ENCODE data around the gene ATP13A3.

Gene ATP13A3

DNA sequence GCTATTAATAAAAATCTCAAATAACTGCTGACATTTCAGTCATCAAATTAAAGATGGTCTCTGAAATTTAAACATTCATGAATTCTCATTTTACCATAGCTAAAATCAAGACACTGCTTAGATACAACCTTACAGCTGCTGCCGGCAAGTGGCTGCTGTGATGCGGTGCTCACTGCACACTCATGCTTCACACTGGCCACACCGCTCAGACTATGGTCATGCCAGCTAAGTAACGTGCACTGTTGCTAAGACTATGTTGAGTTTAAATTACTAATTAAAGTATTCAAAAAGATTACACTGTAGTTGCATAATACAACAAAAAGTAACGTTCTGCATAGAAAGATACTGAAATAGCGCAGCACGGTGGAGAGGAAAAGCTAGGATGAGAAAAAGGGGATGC is 12.1 kb downstream of the ATP13A3 start:
- no peak for DNase-seq

GRCh38 chr3:194472290-194472920 is 14.4 kb downstream of the ATP13A3 start:
- DNase-seq: peak; percentile 89

GRCh38 chr3:194471863-194472262 is 14.9 kb downstream of the ATP13A3 start:
- DNase-seq: no peak

GRCh38 chr3:194470615-194471014 is 16.2 kb downstream of the ATP13A3 start:
- no peak for DNase-seq

DNA sequence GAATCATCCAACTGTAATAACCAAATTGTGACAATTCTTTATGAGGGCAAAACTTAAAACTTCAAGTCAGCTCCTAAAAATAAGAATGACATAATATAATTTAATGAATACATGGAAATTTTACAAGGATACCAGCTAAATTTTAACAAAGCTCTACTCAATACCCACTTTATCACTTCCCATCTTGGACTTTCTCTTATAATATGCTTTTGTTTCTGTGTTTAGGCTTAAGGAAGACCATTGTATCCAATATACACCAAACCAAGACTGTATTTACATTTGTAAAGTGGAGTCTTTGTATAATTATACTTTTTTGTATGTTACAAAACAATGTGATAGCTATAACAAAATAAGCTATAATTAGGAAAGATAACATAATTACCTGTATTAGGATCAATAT is 16.8 kb downstream of the ATP13A3 start:
- DNase-seq: no peak

GRCh38 chr3:194468086-194468485 is 18.7 kb downstream of the ATP13A3 start:
- no peak for DNase-seq

DNA sequence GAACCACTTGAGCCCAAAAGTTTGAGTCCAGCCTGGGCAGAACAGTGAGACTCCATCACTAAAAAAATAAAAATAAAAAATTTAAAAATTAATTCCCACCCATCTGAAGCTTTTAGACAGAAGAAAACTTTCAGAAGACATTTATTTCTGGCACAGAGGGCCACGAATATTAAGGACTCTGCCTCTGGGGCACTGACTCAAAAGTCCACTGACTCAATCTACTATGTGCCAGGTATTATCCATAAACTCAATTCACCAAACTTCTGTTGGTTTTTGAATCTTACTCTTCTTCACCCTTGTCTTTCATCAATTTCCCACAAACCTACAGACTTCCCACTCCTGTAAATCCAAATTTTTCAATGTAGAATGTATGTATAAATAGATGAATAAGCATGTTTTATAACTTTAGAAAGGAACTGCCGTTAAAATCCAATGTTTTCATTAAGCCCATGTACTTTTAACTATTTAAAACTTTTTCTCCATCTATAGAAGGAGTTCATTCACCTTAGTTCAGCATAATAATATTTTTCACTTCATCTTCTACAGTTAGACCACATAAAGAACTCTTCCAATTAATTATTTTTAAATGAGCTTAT is 19.9 kb downstream of the ATP13A3 start:
- DNase-seq: no peak

DNA sequence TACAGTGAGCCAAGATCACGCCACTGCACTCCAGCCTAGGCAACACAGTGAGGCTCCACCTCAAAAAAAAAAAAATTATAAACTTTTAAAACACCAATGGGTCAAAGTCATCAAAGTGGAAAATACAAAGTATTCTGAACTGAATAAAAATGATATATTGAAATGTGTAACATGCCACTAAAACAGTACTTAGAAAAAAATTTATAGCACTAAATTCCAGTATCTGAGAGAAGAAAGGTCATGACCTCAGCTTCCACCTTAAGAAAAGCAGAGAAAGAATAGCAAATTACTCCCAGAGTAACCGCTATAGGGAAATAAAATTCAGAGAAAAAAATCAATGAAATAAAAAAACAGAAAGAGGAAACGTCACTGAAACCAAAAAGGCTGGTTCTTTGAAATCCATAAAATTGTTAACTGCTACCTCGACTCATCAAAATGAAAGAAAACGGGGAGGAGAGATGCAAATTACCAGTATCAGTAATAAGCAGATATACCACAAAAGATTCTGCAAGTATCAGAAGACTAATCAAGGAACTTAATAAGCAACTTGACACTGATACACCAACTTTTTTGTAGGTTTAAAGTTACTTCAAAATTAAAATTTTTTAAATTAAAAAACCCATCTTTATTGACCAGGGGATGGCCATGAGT is 20.8 kb downstream of the ATP13A3 start:
- peak; percentile 63 for DNase-seq

GRCh38 chr3:194465246-194465645 is 21.6 kb downstream of the ATP13A3 start:
- no peak for DNase-seq

DNA sequence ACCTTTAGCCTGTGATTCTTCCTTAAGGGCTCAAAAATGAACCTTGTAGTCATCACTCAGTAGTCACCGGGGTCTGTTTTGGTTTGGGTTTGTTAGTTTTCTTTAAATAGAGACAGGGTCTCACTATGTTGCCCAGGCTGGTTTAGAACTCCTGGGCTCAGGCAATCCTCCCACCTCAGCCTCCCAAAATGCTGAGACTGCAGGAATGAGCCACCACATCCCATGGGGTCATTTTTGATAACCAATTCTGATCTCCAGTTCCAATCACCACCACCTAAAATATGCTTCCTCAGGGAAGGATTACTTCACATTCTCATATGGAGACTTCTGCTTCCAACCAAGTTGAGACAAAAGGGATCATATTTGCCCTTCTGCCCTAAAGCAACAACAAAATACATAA is 22.1 kb downstream of the ATP13A3 start:
- no peak for DNase-seq

GRCh38 chr3:194462936-194463335 is 23.9 kb downstream of the ATP13A3 start:
- DNase-seq: no peak

GRCh38 chr3:194460566-194460965 is 26.2 kb downstream of the ATP13A3 start:
- no peak for DNase-seq

DNA sequence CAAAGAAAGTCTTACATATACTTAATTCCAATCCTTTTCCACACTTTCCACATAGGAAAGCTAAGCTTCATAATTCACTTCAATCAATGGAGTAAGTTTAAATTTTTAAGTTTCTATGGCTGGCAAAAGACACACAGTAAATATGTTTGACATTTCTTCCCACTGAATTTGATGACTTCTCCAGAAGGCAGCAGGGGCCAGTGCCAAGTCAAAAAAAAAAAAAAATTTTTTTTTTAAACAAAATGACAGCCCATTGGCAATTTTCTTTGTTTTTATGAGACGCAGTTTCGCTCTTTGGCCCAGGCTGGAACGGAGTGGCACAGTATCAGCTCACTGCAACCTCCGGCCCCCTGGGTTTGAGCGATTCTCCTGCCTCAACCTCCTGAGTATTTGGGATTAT is 28.7 kb downstream of the ATP13A3 start:
- DNase-seq: no peak

- no peak for DNase-seq
Measured at GRCh38 chr3:194455481-194455880, 31.3 kb downstream of the ATP13A3 start.

DNA sequence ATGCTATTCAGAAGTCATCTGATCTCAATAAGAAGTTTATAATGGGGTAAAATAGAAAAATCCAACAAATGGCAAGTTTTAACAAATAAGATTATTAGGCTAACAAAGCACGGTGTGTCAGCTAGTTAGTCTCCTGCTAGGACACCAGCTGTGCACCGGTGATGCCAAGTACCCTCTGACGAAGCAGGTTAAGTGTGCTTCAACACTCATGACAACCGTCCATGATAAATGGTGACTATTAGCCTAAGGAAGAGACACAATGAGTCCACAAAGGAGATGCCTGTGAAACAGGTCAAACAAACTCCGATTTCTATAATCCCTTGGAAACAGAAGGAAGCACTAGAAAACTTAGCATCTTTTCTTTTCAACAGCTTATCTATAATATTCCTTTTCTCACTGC is 36.5 kb downstream of the ATP13A3 start:
- DNase-seq: no peak

GRCh38 chr3:194449913-194450312 is 36.9 kb downstream of the ATP13A3 start:
- no peak for DNase-seq

DNA sequence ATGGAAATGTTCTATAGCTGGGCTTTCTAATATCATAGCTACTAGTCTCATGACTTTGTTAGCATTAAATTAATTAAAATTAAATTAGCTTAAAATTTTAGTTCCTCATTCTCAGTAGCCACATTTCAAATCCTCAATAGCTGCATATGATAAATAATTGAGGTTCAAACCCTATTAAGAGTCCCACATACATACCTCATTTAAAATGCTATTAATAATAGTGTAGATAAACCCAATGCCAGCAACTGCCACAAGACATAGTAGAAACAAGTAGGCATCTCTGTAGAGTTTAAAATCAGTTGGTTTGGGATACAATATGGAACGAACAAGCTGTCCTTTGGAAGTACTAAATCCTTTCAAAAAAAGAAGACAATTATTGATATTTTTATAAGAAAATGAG is 39.1 kb downstream of the ATP13A3 start:
- DNase-seq: no peak

DNA sequence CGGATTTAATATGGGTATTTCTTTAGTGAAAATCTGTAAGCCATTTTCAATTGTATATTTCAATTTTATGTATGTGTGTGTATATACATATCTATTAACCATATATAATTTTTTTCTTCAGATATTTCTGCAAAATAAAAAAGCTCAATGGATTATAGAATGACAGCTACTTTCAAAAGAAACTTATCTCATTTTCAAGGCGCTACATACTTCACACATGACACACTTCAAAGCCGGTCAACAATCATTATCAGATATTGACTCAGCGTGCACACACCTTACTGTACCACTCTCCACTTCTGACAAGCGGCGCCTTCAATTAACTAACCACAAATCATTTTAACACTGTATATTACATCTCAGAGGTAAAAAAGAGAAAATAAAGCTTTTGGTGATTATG is 39.6 kb downstream of the ATP13A3 start:
- no peak for DNase-seq

- no peak for DNase-seq
Measured at GRCh38 chr3:194446754-194447153, 40.0 kb downstream of the ATP13A3 start.

- DNase-seq: no peak
Measured at GRCh38 chr3:194446172-194446571, 40.6 kb downstream of the ATP13A3 start.

DNA sequence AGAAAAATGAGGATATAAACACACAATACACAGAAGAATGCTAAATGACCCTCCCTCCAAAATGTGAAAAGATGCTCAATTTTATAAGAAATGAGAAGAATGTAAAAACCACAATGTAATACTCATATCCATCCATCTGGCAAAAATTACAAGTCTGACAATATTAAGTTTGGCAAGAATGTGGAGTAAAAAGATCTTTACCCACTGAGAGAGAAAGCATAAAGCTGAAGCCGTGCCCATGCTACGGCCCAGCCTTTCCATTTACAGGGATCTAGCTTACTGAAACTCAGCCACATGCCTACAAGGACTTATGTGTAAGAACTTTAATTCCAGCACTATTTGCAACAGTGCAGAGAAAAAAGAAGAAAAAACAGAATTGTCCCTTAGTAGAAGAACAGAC is 42.9 kb downstream of the ATP13A3 start:
- no peak for DNase-seq

GRCh38 chr3:194440756-194441155 is 46.0 kb downstream of the ATP13A3 start:
- DNase-seq: no peak

GRCh38 chr3:194439881-194440550 is 46.8 kb downstream of the ATP13A3 start:
- no peak for DNase-seq

DNA sequence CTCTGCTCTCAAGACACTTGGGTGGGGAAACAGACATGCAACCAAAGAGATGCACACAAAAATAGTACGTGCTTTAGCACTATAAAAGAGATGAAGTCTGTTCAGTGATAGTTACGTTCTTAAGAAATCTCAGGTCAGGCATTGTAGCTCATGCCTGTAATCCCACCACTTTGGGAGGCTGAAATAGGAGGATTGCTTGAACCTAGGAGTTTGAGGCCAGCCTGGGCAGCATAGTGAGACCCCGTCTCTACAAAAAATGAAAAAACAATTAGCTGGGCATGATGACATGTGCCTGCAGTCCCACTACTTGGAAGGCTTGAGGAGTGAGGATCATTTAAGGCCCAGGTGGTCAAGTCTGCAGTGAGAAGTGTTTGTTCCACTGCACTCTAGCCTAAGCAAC is 52.3 kb downstream of the ATP13A3 start:
- no peak for DNase-seq
